ENCODE data around the gene CCL28.

GRCh38 chr5:43336159-43336558, 76.0 kb downstream of the CCL28 start:
- TF ChIP-seq CTCF (IDR thresholded peaks at IDR 0.05) (no peak), GTF2I (CRISPR knock-in tag; conservative IDR thresholded peaks at IDR 0.05) (no peak), ZNF232 (CRISPR knock-in tag; IDR thresholded peaks at IDR 0.05) (no peak), ZNF121 (CRISPR knock-in tag; IDR thresholded peaks at IDR 0.05) (no peak), ATF2 (CRISPR knock-in tag; IDR thresholded peaks at IDR 0.05; ENCODE audit: borderline replicate concordance, low read depth) (no peak), ZBTB43 (CRISPR knock-in tag; IDR thresholded peaks at IDR 0.05) (no peak), ETV6 (CRISPR knock-in tag; IDR thresholded peaks at IDR 0.05) (no peak), MLX (CRISPR knock-in tag; IDR thresholded peaks at IDR 0.05) (no peak), JUN (CRISPR knock-in tag; IDR thresholded peaks at IDR 0.05) (no peak)

All from WTC11 (cell line).